ENCODE data around the gene SPOCK2.

SPOCK2 gene

DNA sequence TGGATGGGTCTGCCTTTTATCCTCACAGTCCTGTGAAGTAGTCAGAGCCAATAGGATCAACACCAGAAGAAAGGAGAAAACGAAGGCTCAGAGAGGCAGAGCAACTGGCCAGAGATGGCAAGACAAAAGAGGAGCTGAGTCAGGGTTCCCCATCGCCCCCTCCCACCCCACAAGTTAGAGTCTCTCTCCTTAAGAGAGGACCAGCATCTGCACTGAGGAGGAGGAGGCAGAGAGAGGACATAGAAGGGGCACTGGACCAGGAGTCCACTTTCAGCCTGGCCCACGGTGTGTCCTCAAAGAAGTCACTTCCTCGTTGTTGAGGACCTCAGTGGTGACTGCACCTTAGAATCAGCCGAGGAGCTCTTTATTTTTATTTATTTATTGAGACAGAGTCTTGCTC, 11.6 kb downstream of the SPOCK2 start:
- TF ChIP-seq ZNF274 (IDR thresholded peaks at IDR 0.05; ENCODE audit: low read depth, low read length), result no peak
- no peak overlapping the region for H3K4me3 ChIP-seq (ENCODE audit: low read length)

DNA sequence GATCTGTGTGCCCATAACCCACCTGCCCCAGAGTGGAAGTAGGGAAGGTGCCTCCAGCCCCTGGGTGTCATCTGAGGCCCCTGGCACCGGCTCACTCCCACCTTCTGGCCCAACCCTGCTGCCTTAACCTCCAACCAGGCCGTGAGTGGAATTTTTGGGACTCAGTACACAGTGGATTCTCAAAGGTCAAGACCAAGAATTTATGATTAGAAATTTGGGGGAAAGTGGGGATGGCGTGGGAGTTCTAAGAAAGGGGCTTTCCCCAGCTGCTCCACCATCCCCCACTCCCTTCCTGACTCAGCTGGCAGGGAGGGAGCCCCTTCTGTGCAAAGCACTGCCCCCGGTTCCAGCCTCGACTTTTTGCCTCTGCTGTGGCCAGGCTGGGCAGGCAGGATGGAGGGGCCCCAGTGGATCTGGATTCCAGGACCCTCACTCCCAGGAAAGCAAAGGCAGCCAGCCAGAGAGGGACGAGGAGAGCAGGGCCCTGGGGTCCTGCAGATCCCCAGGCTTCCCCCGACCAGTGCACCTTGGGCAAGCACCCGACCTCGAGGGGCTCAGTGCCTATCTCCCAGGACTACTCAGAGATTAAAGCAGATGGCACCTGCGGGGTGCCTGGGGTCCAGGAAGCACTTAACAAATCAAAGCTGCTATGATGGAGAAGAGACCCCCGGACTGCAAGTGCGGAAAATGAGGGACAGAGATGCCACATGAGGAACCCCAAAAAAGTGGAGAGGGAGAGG, 12.8 kb downstream of the SPOCK2 start:
- TF ChIP-seq ZNF274 (IDR thresholded peaks at IDR 0.05; ENCODE audit: low read depth, low read length), result no peak
- no peak overlapping the region for H3K4me3 ChIP-seq (ENCODE audit: low read length)

DNA sequence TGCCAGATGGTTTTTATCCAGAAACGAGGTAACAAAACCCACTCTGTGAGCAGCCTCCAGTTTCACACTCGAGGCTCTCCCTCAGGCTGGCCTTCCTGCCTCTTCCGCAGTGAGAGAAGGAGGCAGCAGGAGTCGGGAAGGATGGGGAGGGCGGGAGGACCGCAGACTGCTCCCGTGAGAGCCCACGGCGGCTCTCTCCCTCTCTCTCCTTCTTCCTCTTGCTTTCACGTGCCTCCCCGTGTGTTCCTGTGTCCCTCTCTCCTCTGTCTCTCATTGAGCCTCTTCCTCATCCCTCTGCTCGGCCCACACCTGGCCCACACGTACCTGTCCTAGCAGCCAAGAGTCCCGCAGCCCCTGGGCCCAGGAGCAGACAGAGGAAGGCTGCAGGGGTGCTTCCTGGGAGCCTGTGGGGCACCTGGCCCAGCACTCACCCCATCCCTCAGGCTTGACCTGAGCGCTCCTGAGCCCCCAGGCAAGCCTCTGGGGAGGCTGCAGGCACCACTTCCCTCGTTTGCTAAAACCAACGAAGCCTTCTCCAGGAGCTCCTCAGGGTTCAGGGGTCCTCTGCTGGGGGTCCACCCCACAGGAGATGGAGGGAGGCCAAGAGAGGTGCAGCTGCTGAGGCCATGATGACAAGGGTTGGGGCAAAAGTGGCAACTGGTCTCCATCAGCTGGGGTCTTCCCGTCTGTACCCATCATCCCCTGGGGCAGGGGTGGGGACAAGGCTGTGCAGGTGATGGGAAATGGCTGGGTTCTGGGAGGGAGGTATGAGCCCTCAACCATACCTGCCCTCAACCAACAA, 13.6 kb downstream of the SPOCK2 start:
- H3K4me3 ChIP-seq (ENCODE audit: low read length), result no peak overlapping the region
- TF ChIP-seq ZNF274 (IDR thresholded peaks at IDR 0.05; ENCODE audit: low read depth, low read length), result no peak

DNA sequence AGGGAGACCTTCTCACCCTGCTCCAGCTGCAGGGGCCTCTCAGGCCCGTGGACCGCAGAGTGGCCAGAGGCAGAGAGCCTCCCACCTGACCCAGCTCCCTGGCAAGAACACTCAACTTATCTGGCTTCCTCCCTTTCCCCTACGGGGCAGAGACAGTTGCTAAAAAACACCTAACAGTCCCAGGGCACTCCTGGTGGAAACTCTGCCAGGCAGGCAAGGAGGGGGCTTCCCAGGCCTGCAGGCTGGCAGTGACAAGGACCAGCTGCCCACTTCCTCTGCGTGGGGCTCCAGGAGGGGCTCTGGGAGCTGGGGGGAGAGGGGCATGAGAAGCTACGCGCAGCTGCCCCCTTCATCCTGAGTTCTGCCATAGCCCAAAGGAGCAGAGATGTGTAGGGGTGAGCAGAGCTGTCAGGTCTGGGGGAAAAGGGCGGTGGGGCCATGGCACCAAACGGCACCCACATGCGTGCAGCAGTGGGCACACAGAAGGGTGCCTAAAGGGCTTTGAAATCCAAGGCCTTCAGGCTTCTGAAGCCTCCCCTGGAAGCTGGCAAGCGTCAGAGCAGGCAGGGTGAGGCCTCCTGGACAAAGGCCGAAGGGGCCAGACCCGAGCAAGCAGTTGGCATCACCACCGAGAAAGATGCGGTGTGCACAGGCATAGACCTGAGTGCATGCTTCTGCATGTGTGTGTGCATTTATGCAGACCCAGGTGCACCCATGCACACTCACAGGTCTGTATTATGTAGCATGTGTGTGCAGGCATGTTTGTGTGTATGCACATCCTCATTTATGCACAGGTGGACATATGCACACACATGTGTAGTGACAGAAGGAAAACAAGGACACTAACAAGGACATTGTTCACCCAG, 14.4 kb downstream of the SPOCK2 start:
- TF ChIP-seq ZNF274 (IDR thresholded peaks at IDR 0.05; ENCODE audit: low read depth, low read length), result no peak
- no peak overlapping the region for H3K4me3 ChIP-seq (ENCODE audit: low read length)

DNA sequence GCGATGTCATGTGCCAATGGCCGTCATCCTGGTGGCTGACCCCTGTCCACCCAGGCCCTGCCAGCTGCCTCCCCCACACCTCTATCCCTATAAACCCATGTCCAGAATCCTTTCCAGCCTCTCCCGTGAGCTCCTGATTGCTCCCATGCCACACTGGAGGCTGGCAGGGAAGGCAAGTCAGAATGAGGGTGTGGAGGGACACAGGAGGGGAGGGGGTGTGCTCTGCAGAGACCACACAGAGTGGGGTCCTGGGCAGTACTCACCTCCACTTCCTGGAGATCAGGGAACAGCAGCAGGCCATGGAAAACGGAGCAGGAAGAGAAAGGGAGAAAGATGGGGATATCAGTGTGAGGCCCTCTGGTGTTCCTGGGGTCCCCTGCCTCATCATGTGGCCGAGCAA, 15.7 kb downstream of the SPOCK2 start:
- no peak for TF ChIP-seq ZNF274 (IDR thresholded peaks at IDR 0.05; ENCODE audit: low read depth, low read length)
- no peak overlapping the region for H3K4me3 ChIP-seq (ENCODE audit: low read length)

DNA sequence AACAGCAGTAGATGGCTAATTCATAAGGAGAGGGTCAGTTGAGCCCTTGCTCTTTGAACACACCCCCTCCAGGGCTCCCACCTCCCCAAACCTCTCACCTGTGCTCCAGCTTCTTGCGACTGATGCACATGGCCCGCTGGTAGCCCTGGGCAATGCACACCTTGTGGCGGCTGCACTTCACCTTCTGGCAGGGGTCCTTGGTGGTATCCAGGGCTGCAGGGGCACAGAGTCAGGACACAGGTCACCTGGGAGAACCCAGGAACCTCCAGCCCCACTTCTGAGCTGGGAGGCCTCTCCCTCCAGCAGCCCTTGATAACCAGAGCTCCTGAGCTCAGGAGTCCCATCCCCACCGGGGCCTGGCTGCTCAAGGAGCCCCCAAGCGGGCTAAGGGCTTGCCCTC, 16.3 kb downstream of the SPOCK2 start:
- no peak overlapping the region for H3K4me3 ChIP-seq (ENCODE audit: low read length)
- no peak for TF ChIP-seq ZNF274 (IDR thresholded peaks at IDR 0.05; ENCODE audit: low read depth, low read length)

DNA sequence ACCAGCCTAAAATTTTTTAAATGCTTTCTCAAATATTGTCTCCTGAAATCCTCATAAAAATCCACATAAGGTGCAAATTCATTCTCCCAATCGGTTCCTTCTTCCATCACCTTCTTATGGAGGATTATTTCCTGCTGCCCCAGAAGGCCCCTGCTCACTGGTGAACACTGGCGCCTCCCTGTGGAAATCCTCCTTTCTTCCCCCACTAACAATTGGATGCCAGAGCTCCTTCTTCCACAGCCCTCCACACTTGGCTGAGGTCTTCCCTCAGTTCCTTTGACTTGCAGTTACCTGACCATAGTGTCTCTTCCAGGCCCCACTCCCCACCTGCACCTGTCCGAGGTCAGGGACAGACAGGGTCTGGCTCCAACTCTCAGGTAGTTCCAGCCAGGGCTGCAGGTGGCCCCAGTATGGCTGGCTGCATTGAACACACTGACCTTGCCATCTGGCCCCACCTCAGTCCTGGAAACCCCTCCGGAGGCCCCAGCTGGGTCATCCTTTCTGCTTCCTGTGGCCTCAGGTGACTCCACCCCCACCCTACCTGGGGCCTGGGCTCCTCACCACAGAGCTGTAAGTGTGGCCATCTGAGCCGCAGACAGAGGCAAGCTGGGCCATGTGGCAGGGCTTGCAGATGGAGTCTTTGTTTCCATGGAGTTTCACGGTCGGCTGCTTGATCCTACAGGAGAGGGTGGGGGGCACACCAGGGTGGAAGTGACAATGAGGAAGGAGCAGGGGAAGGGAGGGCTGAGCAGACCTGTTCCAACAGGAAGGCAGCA, 18.4 kb downstream of the SPOCK2 start:
- no peak for TF ChIP-seq ZNF274 (IDR thresholded peaks at IDR 0.05; ENCODE audit: low read depth, low read length)
- H3K4me3 ChIP-seq (ENCODE audit: low read length), result no peak overlapping the region

DNA sequence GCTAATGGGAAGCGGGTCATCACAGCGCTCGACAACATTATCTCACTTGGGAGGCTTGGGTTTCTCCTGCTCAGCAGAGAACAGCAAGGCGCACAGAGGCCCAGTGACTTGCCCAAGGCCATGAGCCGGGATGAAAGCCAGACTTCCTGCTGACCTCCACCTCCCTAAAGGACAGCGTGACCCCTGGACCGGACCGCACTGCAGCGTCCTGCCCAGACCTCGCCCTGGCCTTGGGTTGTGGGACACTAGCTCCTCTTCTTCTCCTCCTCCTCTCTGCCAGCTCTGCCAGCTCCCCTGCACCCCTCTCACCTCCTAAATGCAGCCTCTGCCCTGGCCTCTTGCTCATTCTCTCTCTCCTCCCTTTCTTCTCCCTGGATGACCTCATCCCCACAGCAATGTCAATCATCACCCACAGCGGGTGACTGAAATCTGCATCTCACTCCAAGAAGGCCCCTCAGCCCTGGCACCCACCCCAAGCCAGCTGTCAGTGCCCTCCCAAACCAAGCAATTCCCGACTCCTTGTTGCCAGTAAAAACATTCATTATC, 19.4 kb downstream of the SPOCK2 start:
- TF ChIP-seq ZNF274 (IDR thresholded peaks at IDR 0.05; ENCODE audit: low read depth, low read length), result no peak
- no peak overlapping the region for H3K4me3 ChIP-seq (ENCODE audit: low read length)

DNA sequence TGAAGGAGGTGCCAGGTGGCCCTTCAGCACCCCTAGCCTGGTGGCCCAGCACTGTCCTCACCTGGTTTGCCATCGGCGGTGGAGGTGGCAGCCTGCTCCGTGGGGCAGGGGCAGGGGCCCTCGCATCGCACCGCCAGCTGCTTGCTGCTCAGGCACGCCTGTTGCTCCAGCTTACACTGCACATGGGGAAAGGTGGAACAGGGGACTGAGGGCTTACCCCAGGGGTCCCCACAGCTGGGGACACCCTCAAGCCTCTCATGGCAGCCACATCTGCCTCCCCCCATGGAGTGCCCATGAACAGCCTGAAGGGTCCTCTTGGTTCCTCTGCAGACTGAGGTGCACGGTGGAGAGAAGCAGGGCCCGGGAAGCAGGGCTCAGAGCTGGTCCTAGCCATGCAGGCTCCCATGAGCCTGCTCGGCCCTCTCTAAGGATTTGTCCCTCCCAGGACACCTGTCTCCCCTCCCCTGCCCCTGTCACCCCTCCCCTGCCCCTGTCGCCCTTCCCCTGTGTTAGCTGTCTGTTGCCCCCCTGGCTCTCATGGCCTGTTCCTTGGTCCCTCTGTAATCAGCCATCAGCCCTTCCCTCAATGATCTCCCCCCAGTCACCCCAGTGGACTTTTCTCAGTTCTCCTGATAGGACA, 20.1 kb downstream of the SPOCK2 start:
- TF ChIP-seq ZNF274 (IDR thresholded peaks at IDR 0.05; ENCODE audit: low read depth, low read length), result no peak
- H3K4me3 ChIP-seq (ENCODE audit: low read length), result no peak overlapping the region

DNA sequence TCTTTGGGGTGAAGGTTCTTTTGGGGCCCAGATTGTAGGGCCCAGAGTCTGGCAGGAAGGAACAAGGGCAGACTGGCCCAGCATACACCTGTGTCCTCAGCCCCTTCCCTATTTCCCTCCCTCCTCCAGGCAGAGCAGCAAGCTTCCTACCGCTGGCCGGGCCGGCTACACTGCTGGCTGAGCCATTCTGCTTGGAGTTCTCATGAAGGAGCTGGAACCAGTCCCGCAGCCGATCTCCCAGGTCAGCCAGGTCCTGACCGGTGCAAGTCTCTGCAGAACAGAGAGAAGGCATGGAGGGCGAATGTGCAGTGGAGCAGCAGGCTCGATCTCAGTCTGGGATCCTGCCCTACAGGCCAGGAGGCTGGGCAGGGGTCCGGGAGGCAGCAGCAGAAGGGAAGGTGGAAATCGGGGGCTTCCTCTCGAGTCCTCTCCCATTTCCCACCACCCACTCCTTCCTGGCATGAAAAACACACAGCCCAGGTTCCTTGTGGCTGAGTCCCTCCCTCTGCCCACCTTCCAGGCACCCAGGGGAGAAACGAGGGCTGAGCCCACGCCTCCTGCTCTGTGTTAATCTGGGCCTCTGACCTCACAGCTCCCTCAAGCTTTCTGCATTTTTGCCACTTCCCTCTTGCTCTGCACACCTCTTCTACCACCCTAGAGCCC, 20.8 kb downstream of the SPOCK2 start:
- no peak overlapping the region for H3K4me3 ChIP-seq (ENCODE audit: low read length)

DNA sequence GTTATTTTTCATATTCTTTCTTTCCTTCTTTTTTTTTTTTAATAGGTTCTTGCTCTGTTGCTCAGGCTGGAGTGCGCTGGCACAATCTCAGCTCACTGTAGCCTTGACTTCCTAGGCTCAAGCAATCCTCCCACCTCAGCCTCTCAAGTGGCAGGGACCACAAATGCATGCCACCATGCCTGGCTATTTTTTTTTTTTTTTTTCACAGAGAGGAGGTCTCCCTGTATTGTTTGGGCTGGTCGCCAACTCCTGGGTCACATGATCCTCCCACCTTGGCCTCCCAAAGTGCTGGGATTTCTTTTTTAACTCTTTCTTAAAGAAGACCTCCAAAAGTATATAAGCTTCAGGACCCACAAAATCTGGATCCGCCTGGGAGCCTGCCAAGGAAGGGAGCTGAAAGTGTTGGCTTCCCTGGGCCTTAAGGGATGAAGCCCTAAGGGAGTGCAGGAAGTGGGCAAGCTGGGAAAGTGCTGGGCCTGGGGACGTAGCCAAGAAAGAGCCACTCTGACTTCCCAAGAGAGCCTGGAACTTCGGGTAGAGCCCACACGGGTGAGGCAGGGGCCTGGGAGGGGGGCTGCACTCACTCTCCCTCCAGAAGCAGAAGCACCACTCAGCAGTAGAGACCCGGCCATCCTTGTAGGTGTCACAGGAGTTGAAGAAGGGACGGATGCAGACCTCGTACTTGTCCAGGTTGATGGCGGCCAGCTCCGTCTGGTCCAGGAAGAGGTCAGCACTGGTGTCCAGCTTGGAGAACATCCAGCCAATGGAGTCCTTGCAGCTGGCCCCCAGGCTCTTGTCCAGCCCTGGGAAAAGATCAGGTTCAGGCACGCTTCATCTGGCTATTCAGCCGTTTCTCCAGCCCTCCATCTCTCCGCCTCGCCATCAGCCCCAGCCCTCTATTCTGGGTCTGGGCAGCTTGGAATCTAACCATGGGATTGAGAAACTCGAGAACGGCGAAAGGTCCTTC, 21.8 kb downstream of the SPOCK2 start:
- no peak overlapping the region for H3K4me3 ChIP-seq (ENCODE audit: low read length)
- no peak for TF ChIP-seq ZNF274 (IDR thresholded peaks at IDR 0.05; ENCODE audit: low read depth, low read length)

More for the DNA sequence above, 20.8 kb downstream of the SPOCK2 start:
- no peak for TF ChIP-seq ZNF274 (IDR thresholded peaks at IDR 0.05; ENCODE audit: low read depth, low read length)

All from GM08714 (cell line).